IPS-18a (cell line): Measurements from ENCODE around the gene PCDHGA10.
"Not testable (repeated sequence)": the region's sequence is repeated elsewhere in the genome, so short reads cannot be mapped to it uniquely, and the experiment has no call there.

Experiments used
- H3K27ac ChIP-seq: one replicate; pipeline ENCODE4 v1.5.1; 2013; ENCODE audit warnings: low read length
- H3K27me3 ChIP-seq: one replicate; pipeline ENCODE4 v1.6.1; 2013; ENCODE audit warnings: mild to moderate bottlenecking, low read length; ENCODE audit not compliant: control insufficient read depth, insufficient read depth
- H3K36me3 ChIP-seq: one replicate; pipeline ENCODE4 v1.6.1; 2013; ENCODE audit warnings: low read depth, low read length; ENCODE audit not compliant: control insufficient read depth
- H3K4me1 ChIP-seq: one replicate; pipeline ENCODE4 v1.6.1; 2013; ENCODE audit warnings: low read depth, low read length; ENCODE audit not compliant: control insufficient read depth
- H3K4me3 ChIP-seq: one replicate; pipeline ENCODE4 v1.5.1; 2013; ENCODE audit warnings: low read length
- H3K9ac ChIP-seq: one replicate; pipeline ENCODE4 v1.6.1; 2013; ENCODE audit warnings: mild to moderate bottlenecking, low read length, moderate library complexity
- H3K9me3 ChIP-seq: one replicate; pipeline ENCODE4 v1.6.1; 2013; ENCODE audit warnings: low read depth, low read length; ENCODE audit not compliant: control insufficient read depth

The PCDHGA10 gene

DNA sequence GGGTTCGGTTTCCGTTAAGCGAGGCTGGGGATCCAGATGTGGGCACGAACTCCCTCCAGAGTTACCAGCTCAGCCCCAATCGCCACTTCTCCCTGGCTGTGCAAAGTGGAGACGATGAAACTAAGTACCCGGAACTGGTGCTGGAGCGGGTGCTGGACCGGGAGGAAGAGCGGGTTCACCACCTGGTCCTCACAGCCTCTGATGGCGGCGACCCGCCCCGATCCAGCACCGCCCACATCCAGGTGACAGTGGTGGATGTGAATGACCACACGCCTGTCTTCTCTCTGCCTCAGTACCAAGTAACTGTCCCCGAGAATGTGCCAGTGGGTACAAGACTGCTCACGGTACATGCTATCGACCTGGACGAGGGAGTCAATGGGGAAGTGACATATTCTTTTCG, 29.4 kb upstream of the PCDHGA10 start:
- no peaks in the 10 kb centered on the region for H3K4me1 ChIP-seq
- no peak overlapping the region for H3K9ac ChIP-seq
- no peak overlapping the region for H3K27ac ChIP-seq
- no peaks in the 10 kb centered on the region for H3K36me3 ChIP-seq
- H3K27me3 ChIP-seq, result no peaks in the 10 kb centered on the region
- peaks cover 31% of the 10 kb centered on the region for H3K9me3 ChIP-seq
- H3K4me3 ChIP-seq, result no peak overlapping the region

DNA sequence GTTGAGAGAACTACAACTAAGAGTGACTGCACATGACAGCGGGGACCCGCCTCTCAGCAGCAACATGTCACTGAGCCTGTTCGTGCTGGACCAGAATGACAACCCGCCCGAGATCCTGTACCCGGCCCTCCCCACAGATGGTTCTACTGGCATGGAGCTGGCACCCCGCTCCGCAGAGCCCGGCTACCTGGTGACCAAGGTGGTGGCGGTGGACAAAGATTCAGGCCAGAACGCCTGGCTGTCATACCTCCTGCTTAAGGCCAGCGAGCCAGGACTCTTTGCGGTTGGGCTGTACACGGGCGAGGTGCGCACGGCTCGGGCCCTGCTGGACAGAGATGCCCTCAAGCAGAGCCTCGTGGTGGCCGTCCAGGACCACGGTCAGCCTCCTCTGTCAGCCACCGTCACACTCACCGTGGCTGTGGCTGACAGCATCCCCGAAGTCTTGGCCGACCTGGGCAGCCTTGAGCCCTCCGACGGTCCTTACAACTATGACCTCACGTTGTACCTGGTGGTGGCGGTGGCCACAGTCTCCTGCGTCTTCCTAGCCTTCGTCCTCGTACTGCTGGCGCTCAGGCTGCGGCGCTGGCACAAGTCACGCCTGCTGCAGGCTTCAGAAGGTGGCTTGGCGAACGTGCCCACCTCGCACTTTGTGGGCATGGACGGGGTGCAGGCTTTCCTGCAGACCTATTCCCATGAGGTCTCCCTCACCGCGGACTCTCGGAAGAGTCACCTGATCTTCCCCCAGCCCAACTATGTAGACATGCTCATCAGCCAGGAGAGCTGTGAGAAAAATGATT, 28.1 kb upstream of the PCDHGA10 start:
- H3K36me3 ChIP-seq, result no peaks in the 10 kb centered on the region
- H3K27ac ChIP-seq, result no peak overlapping the region
- no peak overlapping the region for H3K4me3 ChIP-seq
- H3K9ac ChIP-seq, result no peak overlapping the region
- no peaks in the 10 kb centered on the region for H3K4me1 ChIP-seq
- H3K9me3 ChIP-seq, result peaks cover 38% of the 10 kb centered on the region
- H3K27me3 ChIP-seq, result no peaks in the 10 kb centered on the region

DNA sequence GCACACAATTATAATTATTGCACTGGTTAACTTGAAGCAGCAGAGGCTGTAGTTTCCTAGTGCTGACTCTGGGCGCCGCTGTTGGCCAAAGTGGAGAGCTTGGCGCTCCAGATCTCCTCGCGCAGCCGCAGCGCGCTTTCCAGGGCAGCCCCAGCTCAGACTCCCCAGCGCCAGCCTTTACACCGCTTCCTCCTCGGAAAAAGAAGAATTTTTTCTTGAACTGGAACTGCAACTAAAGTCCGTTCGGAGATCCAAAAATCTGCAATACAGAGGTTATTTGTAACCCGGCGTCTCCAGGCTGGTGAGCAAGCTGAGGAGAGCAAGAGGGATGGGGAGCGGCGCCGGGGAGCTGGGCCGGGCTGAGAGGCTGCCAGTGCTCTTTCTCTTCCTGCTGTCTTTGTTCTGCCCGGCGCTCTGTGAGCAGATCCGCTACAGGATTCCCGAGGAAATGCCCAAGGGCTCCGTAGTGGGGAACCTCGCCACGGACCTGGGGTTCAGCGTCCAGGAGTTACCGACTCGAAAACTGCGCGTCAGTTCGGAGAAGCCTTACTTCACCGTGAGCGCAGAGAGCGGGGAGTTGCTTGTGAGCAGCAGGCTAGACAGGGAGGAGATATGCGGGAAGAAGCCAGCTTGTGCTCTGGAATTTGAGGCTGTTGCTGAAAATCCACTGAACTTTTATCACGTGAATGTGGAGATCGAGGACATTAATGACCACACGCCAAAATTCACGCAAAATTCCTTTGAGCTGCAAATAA, 25.1 kb upstream of the PCDHGA10 start, which contains the start of gene PCDHGB4:
Gene PCDHGB4, plus strand, starts transcription at position 142 of the 755 bp plus-strand sequence. Its CDS starts 187 bp downstream, at position 329.
- H3K36me3 ChIP-seq, H3K4me3 ChIP-seq, H3K27me3 ChIP-seq, H3K9ac ChIP-seq, H3K4me1 ChIP-seq, H3K27ac ChIP-seq: not testable (repeated sequence)
- H3K9me3 ChIP-seq, result peaks cover 49% of the 10 kb centered on the region

DNA sequence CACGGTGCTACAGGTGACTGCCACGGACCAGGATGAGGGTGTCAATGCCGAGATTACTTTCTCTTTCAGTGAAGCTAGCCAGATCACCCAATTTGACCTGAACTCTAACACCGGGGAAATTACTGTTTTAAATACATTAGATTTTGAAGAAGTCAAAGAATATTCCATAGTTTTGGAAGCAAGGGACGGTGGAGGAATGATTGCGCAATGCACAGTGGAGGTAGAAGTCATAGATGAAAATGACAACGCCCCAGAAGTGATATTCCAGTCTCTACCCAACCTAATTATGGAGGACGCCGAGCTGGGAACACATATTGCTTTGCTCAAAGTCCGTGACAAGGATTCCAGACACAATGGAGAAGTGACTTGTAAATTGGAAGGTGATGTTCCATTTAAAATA, 24.1 kb upstream of the PCDHGA10 start:
- H3K27ac ChIP-seq, result no peak overlapping the region
- H3K27me3 ChIP-seq, result no peaks in the 10 kb centered on the region
- no peaks in the 10 kb centered on the region for H3K4me1 ChIP-seq
- peaks cover 40% of the 10 kb centered on the region for H3K9me3 ChIP-seq
- H3K36me3 ChIP-seq, result no peaks in the 10 kb centered on the region
- no peak overlapping the region for H3K9ac ChIP-seq
- H3K4me3 ChIP-seq, result no peak overlapping the region

DNA sequence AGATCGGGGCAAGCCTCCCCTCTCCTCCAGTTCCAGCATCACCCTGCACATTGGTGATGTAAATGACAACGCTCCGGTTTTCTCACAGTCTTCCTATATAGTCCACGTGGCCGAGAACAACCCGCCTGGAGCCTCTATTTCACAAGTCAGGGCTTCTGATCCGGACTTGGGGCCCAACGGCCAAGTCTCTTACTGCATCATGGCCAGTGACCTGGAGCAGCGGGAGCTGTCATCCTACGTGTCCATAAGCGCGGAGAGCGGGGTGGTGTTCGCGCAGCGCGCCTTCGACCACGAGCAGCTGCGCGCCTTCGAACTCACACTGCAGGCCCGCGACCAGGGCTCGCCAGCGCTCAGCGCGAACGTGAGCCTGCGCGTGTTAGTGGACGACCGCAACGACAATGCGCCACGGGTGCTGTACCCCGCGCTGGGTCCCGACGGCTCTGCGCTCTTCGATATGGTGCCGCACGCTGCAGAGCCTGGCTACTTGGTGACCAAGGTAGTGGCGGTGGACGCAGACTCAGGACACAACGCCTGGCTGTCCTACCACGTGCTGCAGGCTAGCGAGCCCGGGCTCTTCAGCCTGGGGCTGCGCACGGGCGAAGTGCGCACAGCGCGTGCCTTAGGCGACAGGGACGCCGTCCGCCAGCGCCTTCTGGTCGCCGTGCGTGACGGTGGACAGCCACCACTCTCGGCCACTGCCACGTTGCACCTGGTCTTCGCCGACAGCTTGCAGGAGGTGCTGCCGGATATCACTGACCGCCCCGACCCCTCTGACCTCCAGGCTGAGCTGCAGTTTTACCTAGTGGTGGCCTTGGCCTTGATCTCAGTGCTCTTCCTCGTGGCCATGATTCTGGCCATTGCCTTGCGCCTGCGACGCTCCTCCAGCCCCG, 23.4 kb upstream of the PCDHGA10 start:
- Histone ChIP-seq H3K4me3 (no peak overlapping the region), H3K9ac (no peak overlapping the region), H3K36me3 (no peaks in the 10 kb centered on the region), H3K27ac (no peak overlapping the region), H3K4me1 (no peaks in the 10 kb centered on the region), H3K27me3 (no peaks in the 10 kb centered on the region), H3K9me3 (peaks cover 40% of the 10 kb centered on the region)

DNA sequence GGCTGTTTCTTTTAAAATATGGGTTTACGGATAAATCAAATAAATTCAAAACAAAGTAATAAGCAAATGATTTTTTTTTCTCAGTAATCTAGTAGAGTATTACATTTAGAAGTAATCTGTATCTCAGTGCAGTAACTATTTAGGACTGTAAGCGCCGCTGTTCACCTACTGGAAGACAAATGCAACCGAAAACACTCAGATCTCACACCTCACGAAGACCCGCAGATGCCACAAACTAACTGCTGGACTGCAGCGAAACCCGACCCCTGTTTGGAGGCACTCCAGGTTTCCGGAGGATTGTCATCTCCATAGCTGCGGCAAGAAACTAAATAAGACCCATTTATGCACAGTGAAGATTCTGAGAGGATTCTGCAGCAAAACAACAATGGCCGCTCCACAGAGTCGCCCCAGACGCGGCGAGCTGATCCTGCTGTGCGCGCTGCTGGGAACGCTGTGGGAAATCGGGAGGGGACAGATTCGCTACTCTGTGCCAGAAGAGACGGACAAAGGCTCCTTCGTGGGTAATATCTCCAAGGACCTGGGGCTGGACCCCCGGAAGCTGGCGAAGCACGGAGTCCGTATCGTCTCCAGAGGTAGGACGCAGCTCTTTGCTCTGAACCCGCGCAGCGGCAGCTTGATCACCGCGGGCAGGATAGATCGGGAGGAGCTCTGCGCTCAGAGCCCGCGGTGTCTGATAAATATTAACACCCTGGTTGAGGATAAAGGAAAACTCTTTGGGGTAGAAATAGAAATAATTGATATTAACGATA, 20.2 kb upstream of the PCDHGA10 start, which contains the start of gene PCDHGA8:
Gene PCDHGA8, plus strand, starts transcription at position 205 of the 770 bp plus-strand sequence. Its CDS starts 181 bp downstream, at position 386.
- Histone ChIP-seq H3K36me3 (no peaks in the 10 kb centered on the region), H3K9me3 (peaks cover 34% of the 10 kb centered on the region), H3K4me3 (no peak within 1 kb of the TSS), H3K27me3 (no peaks in the 10 kb centered on the region), H3K9ac (no peak within 1 kb of the TSS), H3K4me1 (no peaks in the 10 kb centered on the region), H3K27ac (no peak within 1 kb of the TSS)

DNA sequence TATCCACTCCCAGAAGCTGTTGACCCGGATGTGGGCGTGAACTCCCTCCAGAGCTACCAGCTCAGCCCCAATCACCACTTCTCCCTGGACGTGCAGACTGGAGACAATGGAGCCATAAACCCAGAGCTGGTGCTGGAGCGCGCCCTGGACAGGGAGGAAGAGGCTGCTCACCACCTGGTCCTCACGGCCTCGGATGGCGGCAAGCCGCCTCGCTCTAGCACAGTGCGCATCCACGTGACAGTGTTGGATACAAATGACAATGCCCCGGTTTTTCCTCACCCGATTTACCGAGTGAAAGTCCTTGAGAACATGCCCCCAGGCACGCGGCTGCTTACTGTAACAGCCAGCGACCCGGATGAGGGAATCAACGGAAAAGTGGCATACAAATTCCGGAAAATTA, 19.5 kb upstream of the PCDHGA10 start:
- Histone ChIP-seq H3K9ac (no peak overlapping the region), H3K4me3 (no peak overlapping the region), H3K4me1 (no peaks in the 10 kb centered on the region), H3K27me3 (no peaks in the 10 kb centered on the region), H3K27ac (no peak overlapping the region), H3K36me3 (no peaks in the 10 kb centered on the region), H3K9me3 (peaks cover 33% of the 10 kb centered on the region)

DNA sequence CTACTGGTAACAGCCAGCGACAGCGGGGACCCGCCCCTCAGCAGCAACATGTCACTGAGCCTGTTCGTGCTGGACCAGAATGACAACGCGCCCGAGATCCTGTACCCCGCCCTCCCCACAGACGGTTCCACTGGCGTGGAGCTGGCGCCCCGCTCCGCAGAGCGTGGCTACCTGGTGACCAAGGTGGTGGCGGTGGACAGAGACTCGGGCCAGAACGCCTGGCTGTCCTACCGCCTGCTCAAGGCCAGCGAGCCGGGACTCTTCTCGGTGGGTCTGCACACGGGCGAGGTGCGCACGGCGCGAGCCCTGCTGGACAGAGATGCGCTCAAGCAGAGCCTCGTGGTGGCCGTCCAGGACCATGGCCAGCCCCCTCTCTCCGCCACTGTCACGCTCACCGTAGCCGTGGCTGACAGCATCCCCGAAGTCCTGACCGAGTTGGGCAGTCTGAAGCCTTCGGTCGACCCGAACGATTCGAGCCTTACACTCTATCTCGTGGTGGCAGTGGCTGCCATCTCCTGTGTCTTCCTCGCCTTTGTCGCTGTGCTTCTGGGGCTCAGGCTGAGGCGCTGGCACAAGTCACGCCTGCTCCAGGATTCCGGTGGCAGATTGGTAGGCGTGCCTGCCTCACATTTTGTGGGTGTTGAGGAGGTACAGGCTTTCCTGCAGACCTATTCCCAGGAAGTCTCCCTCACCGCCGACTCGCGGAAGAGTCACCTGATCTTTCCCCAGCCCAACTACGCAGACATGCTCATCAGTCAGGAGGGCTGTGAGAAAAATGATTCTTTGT, 18.2 kb upstream of the PCDHGA10 start:
- not testable (repeated sequence) for H3K9ac ChIP-seq, H3K4me1 ChIP-seq, H3K4me3 ChIP-seq, H3K27me3 ChIP-seq, H3K36me3 ChIP-seq, H3K27ac ChIP-seq
- peaks cover 34% of the 10 kb centered on the region for H3K9me3 ChIP-seq

DNA sequence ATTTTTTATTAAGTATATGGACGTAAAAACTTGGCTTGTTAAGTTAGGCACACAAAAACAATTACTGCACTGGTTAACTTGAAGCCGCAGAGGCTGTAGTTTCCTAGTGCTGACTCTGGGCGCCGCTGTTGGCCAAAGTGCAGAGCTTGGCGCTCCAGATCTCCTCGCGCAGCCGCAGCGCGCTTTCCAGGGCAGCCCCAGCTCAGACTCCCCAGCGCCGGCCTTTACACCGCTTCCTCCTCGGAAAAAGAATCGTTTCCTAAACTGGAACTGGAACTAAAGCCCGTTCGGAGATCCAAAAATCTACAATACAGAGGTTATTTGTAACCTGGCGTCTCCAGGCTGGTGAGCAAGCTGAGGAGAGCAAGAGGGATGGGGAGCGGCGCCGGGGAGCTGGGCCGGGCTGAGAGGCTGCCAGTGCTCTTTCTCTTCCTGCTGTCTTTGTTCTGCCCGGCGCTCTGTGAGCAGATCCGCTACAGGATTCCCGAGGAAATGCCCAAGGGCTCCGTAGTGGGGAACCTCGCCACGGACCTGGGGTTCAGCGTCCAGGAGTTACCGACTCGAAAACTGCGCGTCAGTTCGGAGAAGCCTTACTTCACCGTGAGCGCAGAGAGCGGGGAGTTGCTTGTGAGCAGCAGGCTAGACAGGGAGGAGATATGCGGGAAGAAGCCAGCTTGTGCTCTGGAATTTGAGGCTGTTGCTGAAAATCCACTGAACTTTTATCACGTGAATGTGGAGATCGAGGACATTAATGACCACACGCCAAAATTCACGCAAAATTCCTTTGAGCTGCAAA, 14.8 kb upstream of the PCDHGA10 start, which contains the start of gene PCDHGB5:
Gene PCDHGB5, plus strand, starts transcription at position 192 of the 796 bp plus-strand sequence. Its CDS starts 181 bp downstream, at position 373.
- not testable (repeated sequence) for H3K27ac ChIP-seq, H3K36me3 ChIP-seq, H3K9ac ChIP-seq, H3K27me3 ChIP-seq, H3K4me1 ChIP-seq, H3K4me3 ChIP-seq
- peaks cover 24% of the 10 kb centered on the region for H3K9me3 ChIP-seq

DNA sequence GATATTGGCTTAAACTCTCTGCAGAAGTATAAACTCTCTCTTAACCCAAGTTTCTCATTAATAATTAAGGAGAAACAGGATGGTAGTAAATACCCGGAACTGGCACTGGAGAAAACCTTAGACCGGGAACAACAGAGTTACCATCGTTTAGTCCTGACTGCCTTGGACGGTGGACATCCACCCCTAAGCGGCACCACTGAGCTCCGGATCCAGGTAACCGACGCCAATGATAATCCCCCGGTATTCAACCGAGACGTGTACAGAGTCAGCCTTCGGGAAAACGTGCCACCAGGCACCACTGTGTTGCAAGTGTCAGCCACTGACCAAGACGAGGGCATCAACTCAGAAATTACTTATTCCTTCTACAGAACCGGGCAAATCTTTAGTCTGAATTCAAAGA, 14.2 kb upstream of the PCDHGA10 start:
- Histone ChIP-seq H3K36me3 (no peaks in the 10 kb centered on the region), H3K27ac (no peak overlapping the region), H3K27me3 (no peaks in the 10 kb centered on the region), H3K4me1 (no peaks in the 10 kb centered on the region), H3K9ac (no peak overlapping the region), H3K9me3 (peaks cover 24% of the 10 kb centered on the region), H3K4me3 (no peak overlapping the region)
